Activated T-cell treated with anti-CD3 and anti-CD28 coated beads, Interleukin-2, amount 50 U/mL, for 24 hours (primary cell): ENCODE measurements around the gene PHLDA2.

Experiments
- DNase-seq: peaks from one replicate; pipeline ENCODE4 v3.0.0-alpha.2; 2020
- H3K27ac Mint-ChIP-seq: 2 replicates; pipeline ENCODE4 v1.8.0; 2020; ENCODE audit warnings: mild to moderate bottlenecking, mixed read lengths
- H3K27me3 Mint-ChIP-seq: 2 replicates; pipeline ENCODE4 v1.8.0; 2020; ENCODE audit warnings: mixed read lengths
- H3K36me3 Mint-ChIP-seq: 2 replicates; pipeline ENCODE4 v1.8.0; 2020; ENCODE audit warnings: low read depth, mixed read lengths
- H3K4me1 Mint-ChIP-seq: 2 replicates; pipeline ENCODE4 v1.8.0; 2020; ENCODE audit warnings: low read depth, mixed read lengths
- H3K4me3 Mint-ChIP-seq: 2 replicates; pipeline ENCODE4 v1.8.0; 2020; ENCODE audit warnings: mild to moderate bottlenecking, moderate library complexity, mixed read lengths
- H3K9me3 Mint-ChIP-seq: 2 replicates; pipeline ENCODE4 v1.8.0; 2020; ENCODE audit warnings: mixed read lengths

PHLDA2 gene, protein sequence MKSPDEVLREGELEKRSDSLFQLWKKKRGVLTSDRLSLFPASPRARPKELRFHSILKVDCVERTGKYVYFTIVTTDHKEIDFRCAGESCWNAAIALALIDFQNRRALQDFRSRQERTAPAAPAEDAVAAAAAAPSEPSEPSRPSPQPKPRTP

DNA sequence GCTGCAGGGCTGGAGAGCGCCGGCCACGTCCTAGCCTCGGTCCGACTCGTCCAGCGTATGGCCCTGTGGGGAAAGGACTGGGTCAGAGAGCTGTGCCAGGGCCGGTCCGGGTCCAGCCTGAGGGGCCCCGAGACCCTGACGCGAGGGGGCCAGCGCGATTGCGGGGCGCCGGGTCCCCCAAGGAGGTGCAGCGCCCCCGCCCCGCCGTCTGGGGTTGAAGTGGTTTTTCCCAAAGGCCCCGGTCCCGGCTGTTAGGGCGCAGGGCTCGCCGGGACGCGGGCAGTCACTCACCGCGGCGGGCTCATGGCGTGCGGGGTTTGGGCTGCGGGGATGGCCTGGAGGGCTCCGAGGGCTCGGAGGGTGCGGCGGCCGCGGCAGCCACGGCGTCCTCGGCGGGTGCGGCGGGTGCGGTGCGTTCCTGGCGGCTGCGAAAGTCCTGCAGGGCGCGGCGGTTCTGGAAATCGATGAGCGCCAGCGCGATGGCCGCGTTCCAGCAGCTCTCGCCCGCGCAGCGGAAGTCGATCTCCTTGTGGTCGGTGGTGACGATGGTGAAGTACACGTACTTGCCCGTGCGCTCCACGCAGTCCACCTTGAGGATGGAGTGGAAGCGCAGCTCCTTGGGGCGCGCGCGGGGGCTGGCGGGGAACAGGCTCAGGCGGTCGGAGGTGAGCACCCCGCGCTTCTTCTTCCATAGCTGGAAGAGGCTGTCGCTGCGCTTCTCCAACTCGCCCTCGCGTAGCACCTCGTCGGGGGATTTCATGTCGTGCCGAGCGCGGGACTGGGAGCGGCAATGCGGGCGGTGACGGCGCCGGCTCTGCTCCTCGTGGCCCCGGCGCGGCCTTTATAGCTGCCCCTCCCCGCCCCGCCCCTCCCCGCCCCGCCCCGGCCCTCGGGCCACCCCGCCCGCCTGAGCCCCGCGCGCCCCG is at the start of gene PHLDA2:
TSS of gene PHLDA2 (minus strand) at position 816 of the 926 bp plus-strand sequence. CDS start at position 760, 56 bp downstream.
- peak within 1 kb of the TSS; percentile 83 for H3K27ac Mint-ChIP-seq
- DNase-seq: peak; percentile 73
- peaks cover 30% of the 10 kb centered on the region for H3K27me3 Mint-ChIP-seq
- no peaks in the 10 kb centered on the region for H3K36me3 Mint-ChIP-seq
- peaks cover 33% of the 10 kb centered on the region for H3K4me1 Mint-ChIP-seq
- H3K4me3 Mint-ChIP-seq: peak within 1 kb of the TSS; percentile 79
- H3K9me3 Mint-ChIP-seq: no peaks in the 10 kb centered on the region

DNA sequence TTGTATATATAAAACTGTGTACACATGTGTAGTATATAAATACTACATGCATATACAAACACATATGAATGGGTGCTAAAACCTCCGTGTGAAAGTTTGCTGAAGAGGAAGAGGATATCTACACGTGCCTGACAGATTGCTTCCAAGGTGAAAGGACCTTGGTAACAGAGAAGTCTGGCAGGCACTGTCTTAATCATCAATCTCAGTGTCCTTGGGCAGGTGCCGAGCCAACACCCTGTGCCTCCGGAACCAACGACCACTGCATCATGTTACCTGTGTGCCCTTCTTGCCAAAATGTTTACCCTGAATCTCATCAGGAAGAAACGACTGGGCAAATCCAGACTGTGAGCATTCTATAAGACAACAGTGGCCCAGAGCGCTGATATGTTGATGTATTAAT is 47.9 kb upstream of the PHLDA2 start:
- H3K4me1 Mint-ChIP-seq: peaks cover 60% of the 10 kb centered on the region

DNA sequence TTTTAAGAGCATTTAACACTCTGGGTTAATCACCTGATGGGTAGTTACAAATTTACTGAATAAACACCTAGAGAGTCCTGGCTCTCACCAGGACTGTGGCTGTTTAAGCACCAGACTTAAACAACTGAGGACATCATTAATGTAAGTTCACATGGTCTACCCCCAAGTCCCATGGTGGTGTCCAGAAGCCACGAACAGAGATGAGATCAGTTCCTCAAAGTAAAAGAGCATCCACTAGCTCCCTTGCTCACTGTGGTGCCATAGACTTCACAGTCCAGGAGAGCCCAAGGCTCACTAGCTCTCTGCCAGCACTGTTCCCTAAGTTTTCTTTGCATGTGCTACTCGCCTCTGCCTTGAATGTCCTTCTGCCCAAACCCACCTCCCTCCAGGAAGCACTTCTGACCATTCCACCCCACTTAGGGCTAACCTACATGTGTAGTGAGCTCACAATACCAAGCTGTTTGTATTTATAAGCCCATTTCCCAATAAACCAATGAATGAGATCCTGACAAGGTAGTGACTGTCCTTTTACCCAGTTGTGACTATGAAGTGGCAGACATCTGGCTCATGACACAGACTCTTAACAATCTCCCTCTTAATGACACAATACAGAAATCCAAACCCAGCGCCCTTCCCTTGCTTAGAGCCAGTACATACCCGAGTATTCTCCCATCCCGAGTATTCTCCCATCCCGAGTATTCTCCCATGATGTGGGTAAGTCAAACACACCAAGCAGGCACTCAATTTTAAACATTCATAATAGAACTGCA is 47.3 kb upstream of the PHLDA2 start:
- Mint-ChIP-seq H3K4me1 (peaks cover 54% of the 10 kb centered on the region), H3K4me3 (no peak overlapping the region), H3K36me3 (peaks cover 85% of the 10 kb centered on the region), H3K9me3 (no peaks in the 10 kb centered on the region), H3K27me3 (no peaks in the 10 kb centered on the region), H3K27ac (peak overlapping the region; percentile 71)
- no peak for DNase-seq

More for the DNA sequence above, 47.9 kb upstream of the PHLDA2 start:
- Mint-ChIP-seq H3K9me3 (no peaks in the 10 kb centered on the region), H3K4me3 (no peak overlapping the region), H3K36me3 (peaks cover 84% of the 10 kb centered on the region), H3K27ac (peak overlapping the region; percentile 75), H3K27me3 (no peaks in the 10 kb centered on the region)
- no peak for DNase-seq

DNA sequence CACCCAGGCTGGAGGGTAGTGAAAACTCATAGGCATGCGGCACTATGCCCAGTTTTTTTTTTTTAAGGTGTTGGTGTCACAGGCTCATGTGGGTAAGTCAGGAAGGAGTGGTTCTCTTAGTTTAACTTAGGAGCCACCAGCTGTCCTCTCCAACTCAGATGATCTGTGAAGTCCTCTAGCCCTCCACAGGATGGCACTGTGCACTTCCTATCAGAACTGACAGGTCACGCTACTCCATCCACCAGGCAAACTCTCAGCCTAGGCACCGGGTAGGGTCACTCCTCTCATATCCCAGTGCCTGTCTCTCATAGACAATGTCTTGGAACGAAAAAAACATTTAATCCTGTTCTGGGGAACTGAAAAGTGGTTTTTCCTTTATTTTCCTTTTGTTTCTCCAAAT is 46.4 kb upstream of the PHLDA2 start:
- Mint-ChIP-seq H3K27ac (peak overlapping the region; percentile 90), H3K4me3 (no peak overlapping the region), H3K36me3 (peaks cover 94% of the 10 kb centered on the region), H3K4me1 (peaks cover 50% of the 10 kb centered on the region), H3K27me3 (no peaks in the 10 kb centered on the region), H3K9me3 (no peaks in the 10 kb centered on the region)
- no peak for DNase-seq

DNA sequence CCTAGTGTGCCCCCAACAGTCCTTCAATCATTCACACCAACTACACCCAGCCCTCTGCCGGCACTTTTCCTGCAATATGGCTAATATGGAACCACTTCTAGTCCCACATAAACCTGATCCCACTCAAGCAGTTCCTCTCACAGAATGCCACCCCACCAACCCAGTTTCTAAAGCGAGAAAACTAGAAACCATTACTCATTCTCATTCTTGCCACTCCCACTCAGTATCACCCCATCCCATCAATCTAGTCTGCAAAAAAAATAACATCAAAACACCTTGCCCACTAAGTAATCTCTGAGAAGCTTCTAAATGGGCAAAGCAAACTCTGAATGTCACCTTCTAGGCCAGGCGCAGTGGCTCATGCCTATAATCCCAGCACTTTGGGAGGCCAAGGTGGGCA is 45.1 kb upstream of the PHLDA2 start:
- DNase-seq: no peak
- no peaks in the 10 kb centered on the region for H3K27me3 Mint-ChIP-seq
- H3K9me3 Mint-ChIP-seq: no peaks in the 10 kb centered on the region
- peaks cover 99% of the 10 kb centered on the region for H3K36me3 Mint-ChIP-seq
- H3K4me1 Mint-ChIP-seq: peaks cover 45% of the 10 kb centered on the region
- H3K27ac Mint-ChIP-seq: peak overlapping the region; percentile 90
- no peak overlapping the region for H3K4me3 Mint-ChIP-seq

DNA sequence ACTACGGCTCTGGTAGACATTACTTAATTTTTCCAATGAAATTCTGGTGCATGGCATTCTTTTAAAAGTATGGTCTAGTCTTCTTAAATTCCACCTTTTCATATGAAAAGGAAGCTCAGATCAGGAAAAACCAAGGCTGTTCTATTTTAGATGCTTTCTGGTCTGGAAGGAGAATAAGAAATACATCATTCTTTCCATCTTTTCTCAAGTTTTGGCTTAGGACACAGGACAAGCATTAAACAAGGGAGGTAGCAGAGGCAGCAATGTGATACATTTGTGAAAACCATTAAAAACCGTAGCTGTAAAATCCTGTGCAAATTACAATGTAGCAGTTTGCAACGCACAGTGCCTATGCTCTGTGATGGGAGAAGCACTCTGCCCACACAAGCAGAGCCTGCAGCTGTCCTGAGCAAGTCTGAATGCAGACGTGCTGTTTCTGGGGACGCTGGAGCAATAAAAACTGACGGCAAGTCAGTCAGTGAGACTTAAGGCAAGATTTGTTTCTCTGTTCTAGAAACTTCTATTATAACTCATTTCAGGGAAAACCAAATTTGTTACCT is 39.2 kb upstream of the PHLDA2 start:
- H3K27ac Mint-ChIP-seq: peak overlapping the region; percentile 53

DNA sequence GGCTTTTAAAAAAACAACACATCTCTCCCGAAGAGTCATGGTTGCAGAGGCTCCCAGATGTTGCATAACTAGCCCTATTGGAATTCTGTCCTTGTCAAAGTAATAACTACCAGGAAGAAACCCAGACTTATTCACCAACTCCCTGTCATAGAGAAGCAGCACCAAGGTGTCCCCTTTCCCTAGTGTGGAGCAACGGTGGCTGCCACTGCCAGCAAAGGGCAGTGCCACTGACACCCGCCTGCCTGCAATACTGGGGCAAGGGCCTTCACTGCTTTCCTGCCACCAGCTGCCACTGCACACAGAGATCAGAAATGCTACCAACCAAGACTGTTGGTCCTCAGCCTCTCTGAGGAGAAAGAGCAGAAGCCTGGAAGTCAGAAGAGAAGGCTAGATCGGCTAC is 35.6 kb upstream of the PHLDA2 start:
- peaks cover 99% of the 10 kb centered on the region for H3K36me3 Mint-ChIP-seq

More for the DNA sequence above, 39.2 kb upstream of the PHLDA2 start:
- Mint-ChIP-seq H3K27me3 (no peaks in the 10 kb centered on the region), H3K4me1 (peaks cover 25% of the 10 kb centered on the region), H3K36me3 (peaks cover 99% of the 10 kb centered on the region), H3K9me3 (no peaks in the 10 kb centered on the region), H3K4me3 (no peak overlapping the region)
- DNase-seq: no peak

DNA sequence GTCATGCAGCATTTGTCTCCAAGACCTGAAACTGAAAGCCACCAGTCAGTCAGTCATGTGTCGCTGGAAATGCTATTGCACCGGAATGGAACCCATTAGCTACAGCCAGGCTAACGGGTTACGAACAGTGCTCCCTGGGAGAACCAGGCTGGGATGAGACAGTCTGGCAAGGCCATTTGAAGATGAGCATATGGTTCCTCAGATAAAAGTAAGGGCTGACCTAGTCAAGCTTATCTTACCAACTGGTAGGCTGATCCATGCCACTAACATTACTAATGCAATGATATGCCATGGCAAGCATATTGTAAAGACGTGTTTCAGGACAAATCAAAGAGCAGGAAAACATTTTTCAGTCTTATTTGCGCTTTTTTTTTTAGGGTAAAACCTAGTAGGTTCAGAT is 34.5 kb upstream of the PHLDA2 start:
- H3K36me3 Mint-ChIP-seq: peaks cover 99% of the 10 kb centered on the region
- H3K9me3 Mint-ChIP-seq: no peaks in the 10 kb centered on the region
- peak overlapping the region; percentile 69 for H3K27ac Mint-ChIP-seq
- DNase-seq: no peak
- H3K27me3 Mint-ChIP-seq: no peaks in the 10 kb centered on the region
- peaks cover 39% of the 10 kb centered on the region for H3K4me1 Mint-ChIP-seq
- H3K4me3 Mint-ChIP-seq: no peak overlapping the region

More for the DNA sequence above, 35.6 kb upstream of the PHLDA2 start:
- no peak for DNase-seq
- Mint-ChIP-seq H3K27ac (peak overlapping the region; percentile 5), H3K4me1 (peaks cover 39% of the 10 kb centered on the region), H3K9me3 (no peaks in the 10 kb centered on the region), H3K27me3 (no peaks in the 10 kb centered on the region), H3K4me3 (no peak overlapping the region)

DNA sequence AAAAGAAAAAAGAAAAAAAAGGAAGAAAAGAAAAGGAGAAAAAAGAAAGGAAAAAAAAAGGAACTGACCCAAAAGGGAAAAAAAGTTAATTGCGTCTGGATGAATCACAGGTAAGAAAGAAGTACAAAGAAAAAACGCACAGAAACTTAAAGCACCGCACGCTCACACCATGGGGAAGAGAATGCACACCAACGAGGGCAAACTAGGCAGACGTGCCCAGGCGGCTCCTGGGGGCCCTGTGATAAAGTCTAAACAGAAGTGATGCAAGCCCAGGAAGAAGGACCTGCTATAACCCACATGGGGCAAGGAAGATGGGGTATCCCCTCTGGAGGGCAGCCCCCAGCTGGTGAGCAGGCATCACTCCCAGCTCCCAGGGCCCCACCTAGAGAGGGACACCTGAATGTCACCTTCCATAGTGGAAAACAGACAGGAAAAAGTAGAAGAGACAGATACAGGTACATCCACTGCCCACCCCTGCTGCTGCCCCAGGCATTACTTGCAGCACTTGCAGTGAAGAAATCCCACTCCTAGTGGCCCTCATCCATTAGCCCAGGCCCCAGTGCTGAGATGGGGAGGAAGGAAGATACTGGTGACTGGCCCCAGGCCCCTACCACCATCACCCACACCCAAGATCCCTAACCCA is 34.0 kb upstream of the PHLDA2 start:
- peaks cover 37% of the 10 kb centered on the region for H3K4me1 Mint-ChIP-seq
- H3K27me3 Mint-ChIP-seq: no peaks in the 10 kb centered on the region
- no peak overlapping the region for H3K4me3 Mint-ChIP-seq
- H3K9me3 Mint-ChIP-seq: no peaks in the 10 kb centered on the region
- H3K27ac Mint-ChIP-seq: peak overlapping the region; percentile 69
- no peak for DNase-seq
- H3K36me3 Mint-ChIP-seq: peaks cover 99% of the 10 kb centered on the region

DNA sequence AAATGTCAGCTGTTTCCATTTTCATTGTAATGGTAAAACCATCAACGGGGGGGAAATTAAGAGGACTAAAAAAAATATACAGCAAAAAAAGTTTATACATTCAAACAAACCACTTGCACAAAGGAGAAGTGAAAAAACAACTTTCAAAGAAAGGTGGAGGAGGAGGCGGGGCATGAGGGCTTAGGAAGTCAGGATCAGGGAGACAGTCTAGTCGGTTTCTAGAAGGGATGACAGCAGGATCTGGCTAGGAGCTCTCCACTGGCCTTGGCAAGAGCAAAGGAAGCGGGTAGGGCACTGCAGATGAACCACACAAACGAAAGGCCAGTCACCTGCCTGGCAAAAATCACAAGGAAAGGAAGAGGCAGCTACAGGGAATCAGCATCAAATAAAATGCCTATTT is 31.9 kb upstream of the PHLDA2 start:
- no peak for DNase-seq
- Mint-ChIP-seq H3K36me3 (peaks cover 100% of the 10 kb centered on the region), H3K27ac (peak overlapping the region; percentile 63), H3K27me3 (no peaks in the 10 kb centered on the region), H3K9me3 (no peaks in the 10 kb centered on the region), H3K4me1 (peaks cover 25% of the 10 kb centered on the region), H3K4me3 (no peak overlapping the region)

DNA sequence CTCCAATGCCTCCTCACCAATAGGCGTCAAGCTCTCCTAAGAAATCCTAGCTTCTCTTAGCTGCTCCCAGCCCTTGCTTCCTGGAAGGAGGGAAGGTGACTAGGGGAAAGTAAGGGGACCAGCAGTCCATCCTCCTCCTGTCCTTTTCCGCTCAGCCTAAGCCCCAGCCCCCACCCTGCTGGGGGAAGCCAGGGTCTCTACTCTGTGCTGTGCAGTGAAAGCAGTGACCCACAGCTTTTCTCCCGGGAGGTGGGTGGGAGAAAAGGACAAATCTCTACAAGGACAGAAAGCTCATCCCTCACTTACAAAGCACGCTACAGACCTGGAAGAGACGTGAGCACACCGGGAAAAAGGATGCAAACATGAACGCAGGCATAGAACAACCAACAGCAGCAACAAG is 30.9 kb upstream of the PHLDA2 start:
- no peaks in the 10 kb centered on the region for H3K27me3 Mint-ChIP-seq
- no peak overlapping the region for H3K4me3 Mint-ChIP-seq
- peaks cover 100% of the 10 kb centered on the region for H3K36me3 Mint-ChIP-seq
- no peak overlapping the region for H3K27ac Mint-ChIP-seq
- no peak for DNase-seq
- H3K4me1 Mint-ChIP-seq: peaks cover 29% of the 10 kb centered on the region
- no peaks in the 10 kb centered on the region for H3K9me3 Mint-ChIP-seq

DNA sequence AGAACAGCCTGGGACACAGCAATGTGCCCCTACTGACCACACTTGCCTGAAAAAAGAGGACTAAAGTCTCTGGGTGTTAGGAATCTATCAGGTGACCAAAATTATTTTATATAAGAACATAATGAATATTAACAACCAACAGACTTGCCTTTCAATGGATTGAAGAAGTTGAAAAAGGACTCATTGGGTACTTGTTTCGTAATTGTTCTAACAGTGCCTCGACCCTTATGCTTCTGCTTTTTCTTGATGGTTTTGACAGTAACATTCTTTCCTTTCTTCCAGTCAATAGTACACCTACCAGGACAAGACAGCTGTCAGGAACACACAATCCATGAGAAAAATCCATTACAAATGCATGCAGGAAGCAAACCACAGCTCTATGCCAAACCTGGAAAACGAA is 29.0 kb upstream of the PHLDA2 start:
- Mint-ChIP-seq H3K36me3 (peaks cover 100% of the 10 kb centered on the region), H3K27ac (no peak overlapping the region), H3K4me3 (no peak overlapping the region)

DNA sequence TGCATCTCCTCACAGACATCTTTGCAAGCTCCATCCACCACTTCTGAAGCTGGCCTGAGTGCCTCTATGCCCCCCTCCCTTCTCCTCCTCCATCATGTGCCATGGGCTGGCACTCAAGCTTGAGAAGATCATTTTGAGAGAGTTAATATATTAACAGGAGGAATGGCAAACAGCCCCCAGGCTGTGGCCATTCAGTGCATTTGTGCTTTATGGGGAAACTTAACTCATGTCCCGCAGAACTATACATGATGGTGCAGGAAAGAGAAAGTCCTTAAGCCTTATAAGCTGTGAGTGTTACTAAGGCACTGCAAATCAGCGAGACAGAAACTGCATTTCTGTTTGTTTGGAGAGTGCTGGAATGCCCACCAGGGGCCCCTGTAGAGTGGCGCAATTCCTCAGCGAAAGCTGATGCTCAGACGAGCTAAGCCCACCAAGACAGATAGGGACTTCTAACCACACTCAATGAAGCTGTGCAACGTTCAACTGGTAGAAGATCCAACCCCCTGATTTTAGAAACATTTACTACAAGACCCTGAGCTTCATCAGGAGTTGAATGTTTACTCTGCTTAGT is 26.8 kb upstream of the PHLDA2 start:
- H3K9me3 Mint-ChIP-seq: no peaks in the 10 kb centered on the region
- no peak overlapping the region for H3K4me3 Mint-ChIP-seq
- no peaks in the 10 kb centered on the region for H3K27me3 Mint-ChIP-seq
- H3K4me1 Mint-ChIP-seq: peaks cover 37% of the 10 kb centered on the region
- no peak for DNase-seq
- peak overlapping the region; percentile 41 for H3K27ac Mint-ChIP-seq
- peaks cover 100% of the 10 kb centered on the region for H3K36me3 Mint-ChIP-seq

More for the DNA sequence above, 29.0 kb upstream of the PHLDA2 start:
- H3K4me1 Mint-ChIP-seq: peaks cover 30% of the 10 kb centered on the region
- no peaks in the 10 kb centered on the region for H3K27me3 Mint-ChIP-seq
- DNase-seq: no peak
- no peaks in the 10 kb centered on the region for H3K9me3 Mint-ChIP-seq

DNA sequence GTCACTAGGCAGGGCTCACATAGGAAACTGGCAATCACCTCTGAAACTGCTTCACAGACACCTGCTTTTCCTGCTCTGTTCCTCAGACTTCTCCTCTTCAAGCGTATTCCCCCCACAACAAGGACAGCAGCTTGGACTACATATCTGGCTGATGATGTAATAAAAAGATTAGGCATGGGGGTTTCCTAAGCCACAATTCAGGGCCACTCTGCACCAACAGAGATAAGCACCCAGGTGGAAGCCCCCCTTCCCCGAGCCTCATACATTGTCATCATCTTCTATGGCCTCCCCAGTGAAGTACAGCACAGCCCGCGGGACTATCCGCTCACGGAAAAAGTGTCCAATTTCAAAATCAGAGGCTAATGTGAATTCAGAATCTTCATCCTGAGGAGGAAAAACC is 25.0 kb upstream of the PHLDA2 start:
- H3K4me1 Mint-ChIP-seq: peaks cover 44% of the 10 kb centered on the region
- DNase-seq: no peak
- H3K4me3 Mint-ChIP-seq: no peak overlapping the region
- no peaks in the 10 kb centered on the region for H3K27me3 Mint-ChIP-seq
- H3K36me3 Mint-ChIP-seq: peaks cover 100% of the 10 kb centered on the region
- H3K9me3 Mint-ChIP-seq: no peaks in the 10 kb centered on the region
- peak overlapping the region; percentile 73 for H3K27ac Mint-ChIP-seq
